HG02970 (cell line): Measurements from ENCODE around the gene MSH5.

ENCODE experiments used
- ATAC-seq: cut with Tn5 transposase; IDR thresholded peaks from one replicate; pipeline ENCODE4 v1.9.1; 2021; ENCODE audit warnings: mild to moderate bottlenecking, moderate library complexity, moderate number of reproducible peaks; ENCODE audit not compliant: unreplicated experiment, low FRiP score

Gene MSH5

GRCh38 chr6:31711233-31711632 is 28.6 kb upstream of the MSH5 start:
- no peak for ATAC-seq

- ATAC-seq, result no peak
Measured at GRCh38 chr6:31712296-31712695, 27.5 kb upstream of the MSH5 start.

GRCh38 chr6:31713465-31713864 is 26.3 kb upstream of the MSH5 start:
- no peak for ATAC-seq

DNA sequence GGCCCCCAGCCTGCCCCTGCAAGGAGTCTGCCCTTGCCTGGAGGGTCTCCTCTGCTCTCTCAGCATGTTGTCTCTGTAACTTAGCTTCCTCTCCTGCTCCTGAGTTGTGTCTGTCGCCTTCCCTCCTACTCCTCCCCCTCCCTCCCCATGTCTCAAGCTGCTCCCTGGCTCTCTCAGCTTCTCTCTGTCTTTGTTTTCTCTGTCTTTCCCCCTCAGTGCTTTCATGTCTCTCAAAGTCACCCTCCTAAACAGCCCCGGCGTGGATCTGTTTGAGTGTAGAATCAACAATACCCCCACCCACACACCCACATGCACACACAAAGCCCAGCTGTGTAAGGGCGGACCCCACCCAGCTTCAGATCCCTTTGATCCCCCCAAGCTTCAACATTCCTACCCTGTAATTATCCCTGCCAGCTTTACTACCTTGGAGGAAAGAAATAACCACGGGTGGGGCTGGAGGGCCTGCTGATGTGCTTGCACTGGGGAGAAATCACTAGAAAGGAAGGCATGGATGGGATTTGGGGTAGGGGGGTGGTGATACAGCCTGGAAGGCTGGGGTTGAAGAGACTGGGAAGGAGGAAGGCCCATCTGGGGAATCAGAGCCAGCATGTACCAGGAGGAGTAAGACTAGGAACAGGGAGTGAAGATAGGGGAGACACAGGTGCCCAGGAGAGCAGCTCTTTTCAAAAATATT is 25.7 kb upstream of the MSH5 start:
- ATAC-seq, result no peak

GRCh38 chr6:31715022-31715958 is 24.5 kb upstream of the MSH5 start, which contains the start of gene LY6G6D:
LY6G6D (plus strand) TSS chr6:31715348; CDS start chr6:31715356, 8 bp downstream.
- ATAC-seq, result no peak

DNA sequence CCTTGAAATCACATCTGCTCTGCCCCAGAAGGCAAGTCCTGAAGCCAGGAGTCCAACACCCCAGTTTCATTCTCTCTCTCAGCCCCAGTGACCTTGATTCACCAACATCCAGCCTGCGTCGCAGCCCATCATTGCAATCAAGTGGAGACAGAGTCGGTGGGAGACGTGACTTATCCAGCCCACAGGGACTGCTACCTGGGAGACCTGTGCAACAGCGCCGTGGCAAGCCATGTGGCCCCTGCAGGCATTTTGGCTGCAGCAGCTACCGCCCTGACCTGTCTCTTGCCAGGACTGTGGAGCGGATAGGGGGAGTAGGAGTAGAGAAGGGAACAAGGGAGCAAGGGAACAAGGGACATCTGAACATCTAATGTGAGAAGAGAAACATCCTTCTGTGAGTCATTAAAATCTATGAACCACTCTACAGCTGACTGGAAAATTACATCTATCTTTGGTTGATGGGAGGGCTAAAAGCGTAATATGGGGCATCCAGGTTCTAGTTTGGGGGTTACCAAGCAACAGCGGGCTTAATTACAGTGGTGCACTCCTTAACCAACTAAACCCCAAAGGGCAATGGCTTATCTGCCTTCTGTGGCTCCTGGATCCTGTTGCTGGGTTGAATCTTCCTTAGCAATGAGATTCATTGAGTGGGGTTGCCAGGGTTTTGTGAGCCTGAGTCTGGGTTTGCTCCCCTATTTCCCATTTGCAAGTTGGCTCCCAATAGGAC is 22.1 kb upstream of the MSH5 start:
- ATAC-seq, result no peak

- ATAC-seq, result no peak
Measured at GRCh38 chr6:31718265-31718664, 21.5 kb upstream of the MSH5 start.

DNA sequence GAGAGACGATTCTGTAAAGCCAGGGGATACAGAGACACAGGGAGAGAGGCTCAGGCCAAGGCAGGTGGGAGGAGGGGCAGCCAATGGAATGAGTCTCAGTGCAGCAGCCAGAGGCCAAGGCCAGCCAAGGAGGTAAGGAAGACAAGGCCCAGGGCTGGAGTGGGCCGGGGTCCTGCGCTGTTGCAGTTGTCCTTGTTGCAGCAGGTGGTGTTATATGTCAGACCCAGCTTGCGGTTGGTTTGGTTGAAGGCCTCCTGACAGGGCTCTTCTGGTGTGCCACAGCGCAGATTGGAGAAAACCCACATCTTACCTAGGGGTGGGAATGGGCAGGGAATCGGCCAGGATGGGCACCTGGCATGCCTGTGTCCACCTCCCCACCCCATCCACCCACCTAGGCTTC is 20.8 kb upstream of the MSH5 start:
- ATAC-seq, result no peak

DNA sequence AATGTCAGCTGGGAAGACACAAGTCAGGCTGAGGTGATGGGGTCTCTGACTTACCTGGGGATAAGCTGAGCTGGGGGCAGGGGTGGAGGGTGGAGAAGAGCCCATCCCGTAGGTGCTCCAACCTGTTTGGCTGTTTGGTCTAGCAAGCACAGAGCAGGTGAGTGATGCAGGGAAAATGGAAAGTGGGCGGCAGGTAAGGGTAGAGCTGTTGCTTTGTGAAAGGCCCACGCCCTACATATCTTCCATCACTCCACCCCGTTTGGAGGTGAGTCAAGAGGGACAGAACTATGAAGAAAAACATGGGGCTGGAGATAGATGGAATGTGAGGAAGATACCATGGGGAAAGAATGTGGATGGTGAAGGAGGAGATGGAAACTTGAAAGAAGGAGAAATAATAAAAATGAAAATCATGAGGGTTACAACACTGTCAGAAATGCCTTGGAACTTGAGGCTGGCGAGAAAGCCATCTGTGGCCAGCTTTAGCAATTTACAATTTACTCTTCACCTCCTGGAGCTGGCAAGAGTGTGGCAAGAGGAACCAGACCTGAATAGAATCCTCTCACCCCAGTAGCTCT is 19.5 kb upstream of the MSH5 start:
- ATAC-seq, result no peak

- no peak for ATAC-seq
Measured at GRCh38 chr6:31721351-31722020, 18.3 kb upstream of the MSH5 start, which contains the start of gene LY6G6C. LY6G6C (minus strand) TSS chr6:31721746; CDS start chr6:31721679, 67 bp downstream.

DNA sequence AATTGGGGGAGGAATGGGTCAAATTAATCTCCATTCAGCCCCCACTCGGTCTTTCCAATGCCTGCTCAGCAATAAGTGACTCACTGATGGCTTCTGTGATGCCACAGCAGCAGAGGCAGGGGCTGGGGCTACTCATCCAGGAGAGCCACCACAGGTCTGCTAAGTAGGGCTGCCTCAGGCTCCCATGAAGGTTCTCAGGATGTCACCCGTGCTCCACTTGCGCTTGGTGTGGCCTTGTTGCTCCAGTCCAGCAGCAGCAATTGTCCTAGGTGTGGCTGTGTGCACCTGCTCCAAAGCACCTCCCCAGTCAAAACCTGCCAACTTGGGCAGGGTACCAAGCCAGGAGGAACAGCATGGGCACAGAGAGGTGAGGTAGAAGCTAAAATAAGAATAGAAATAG is 17.6 kb upstream of the MSH5 start:
- no peak for ATAC-seq

DNA sequence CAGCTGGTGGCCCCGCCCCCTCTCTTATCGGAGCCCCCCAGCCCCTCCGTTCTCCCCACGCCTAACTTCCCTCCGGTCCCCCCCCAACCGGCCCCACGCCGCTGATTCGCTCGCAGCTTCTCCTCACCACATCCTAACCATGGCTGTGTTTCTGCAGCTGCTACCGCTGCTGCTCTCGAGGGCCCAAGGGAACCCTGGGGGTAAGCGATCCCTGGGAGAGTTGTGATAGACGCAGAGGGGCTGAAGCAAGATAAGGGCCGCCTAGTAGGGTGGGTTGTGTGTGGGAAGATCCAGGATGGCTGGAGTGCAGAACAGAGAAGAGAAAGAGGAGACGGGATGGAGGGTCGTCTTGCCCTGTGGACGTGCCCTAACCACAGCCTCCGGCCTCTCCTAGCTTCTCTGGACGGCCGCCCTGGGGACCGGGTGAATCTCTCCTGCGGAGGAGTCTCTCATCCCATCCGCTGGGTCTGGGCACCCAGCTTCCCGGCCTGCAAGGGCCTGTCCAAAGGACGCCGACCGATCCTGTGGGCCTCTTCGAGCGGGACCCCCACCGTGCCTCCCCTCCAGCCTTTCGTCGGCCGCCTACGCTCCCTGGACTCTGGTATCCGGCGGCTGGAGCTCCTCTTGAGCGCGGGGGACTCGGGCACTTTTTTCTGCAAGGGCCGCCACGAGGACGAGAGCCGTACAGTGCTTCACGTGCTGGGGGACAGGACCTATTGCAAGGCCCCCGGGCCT is 16.4 kb upstream of the MSH5 start, which contains the start of gene MPIG6B:
TSS of gene MPIG6B (plus strand) at position 129 of the 735 bp plus-strand sequence. CDS start at position 140, 11 bp downstream.
- no peak for ATAC-seq

DNA sequence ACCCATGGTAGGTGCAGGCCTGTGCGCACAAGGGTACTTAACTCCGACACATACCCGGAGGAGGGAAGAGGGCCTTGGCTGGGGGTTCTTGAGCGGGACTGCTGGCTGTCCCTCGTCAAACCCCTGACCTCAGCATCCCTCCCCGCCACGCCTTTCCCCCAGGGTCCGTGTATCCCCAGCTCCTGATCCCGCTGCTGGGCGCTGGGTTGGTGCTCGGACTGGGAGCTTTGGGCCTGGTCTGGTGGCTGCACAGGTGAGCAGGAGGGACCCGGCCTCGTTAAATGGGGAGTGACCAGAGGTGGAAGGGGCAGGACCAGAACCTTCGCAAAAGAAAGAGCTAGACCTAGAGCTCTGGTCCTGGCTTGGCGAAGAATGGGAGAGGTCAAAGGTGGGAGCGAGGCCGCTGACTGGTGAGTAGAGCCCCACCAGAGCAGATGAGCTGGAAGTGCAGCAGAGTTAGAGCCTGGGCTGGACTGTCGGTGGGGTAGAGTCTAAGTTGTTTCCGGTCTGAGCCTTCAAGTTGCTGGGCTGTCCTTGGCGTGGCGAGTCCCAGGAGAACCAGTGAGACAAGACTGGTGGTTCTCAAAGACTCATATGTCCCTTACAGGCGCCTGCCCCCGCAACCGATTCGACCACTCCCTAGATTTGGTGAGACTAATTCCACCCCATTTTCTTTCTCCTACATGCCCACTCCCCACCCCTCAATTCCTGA is 15.7 kb upstream of the MSH5 start:
- ATAC-seq, result no peak

DNA sequence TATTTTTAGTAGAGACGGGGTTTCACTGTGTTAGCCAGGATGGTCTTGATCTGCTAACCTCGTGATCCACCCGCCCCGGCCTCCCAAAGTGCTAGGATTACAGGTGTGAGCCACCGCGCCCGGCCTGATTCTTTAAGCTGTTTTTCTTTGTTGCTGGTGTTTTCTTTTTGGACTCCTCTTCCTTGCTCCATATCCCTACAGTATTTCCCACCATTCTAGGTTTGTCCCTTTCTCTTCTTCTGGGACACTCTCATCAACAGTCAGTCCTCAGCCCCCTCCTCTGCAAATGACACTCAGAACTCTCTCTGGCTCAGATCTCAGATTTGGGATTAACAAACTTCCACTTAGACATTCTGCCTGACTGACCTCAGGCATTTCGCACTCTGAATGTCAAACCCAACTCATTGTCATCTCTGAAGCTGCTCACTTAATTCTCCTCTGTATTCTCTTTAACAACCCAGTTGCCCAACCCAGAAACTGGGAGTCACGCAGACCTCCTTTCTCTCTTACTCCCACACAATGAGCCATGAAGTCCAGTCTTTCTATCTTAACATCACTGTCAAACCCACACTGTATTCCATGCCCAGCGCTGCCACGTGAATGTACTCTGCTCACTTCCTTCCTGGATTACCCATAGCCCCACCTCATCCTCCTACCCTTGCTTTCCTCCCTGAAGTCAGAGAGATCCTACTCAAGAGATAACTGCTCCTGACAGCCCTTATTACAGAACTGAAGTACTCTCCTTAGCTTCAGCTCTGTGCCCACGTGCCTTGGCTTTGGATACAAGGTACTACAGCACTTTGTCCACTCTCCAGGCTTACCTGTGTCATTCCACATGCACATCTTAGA is 14.1 kb upstream of the MSH5 start:
- no peak for ATAC-seq

DNA sequence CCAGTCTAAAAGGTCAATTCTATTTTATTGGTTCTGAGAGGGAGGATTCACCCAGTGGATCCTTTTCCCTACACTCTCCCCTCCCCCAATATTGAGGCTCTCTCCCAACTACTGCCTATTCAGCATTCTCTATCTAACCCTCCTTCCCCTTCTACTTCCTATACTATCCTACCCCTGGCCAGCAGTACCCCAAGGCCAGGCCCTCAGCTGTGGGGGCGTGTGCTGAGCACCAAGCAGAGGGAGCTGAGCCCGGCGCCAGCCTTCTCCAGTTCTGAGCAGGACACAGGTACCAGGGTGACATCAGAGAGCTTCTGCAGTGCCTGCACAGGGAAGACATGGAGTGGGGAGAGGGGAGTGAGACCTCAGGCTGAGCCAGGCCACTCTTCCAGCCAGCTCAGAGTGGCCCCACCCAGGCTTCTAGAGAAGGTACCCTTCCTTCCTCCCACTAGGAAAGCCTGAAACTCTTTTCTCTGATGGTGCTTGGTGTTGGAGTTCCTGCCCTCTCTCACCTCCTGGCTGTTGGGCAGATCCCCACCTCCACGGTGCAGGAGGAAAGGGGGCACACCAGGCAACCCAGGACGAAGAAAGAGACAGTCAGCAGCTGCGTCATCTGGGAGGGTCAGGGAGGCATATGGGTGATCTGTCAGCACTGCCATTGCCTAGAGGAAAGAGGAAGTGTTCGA is 12.6 kb upstream of the MSH5 start:
- ATAC-seq, result no peak

DNA sequence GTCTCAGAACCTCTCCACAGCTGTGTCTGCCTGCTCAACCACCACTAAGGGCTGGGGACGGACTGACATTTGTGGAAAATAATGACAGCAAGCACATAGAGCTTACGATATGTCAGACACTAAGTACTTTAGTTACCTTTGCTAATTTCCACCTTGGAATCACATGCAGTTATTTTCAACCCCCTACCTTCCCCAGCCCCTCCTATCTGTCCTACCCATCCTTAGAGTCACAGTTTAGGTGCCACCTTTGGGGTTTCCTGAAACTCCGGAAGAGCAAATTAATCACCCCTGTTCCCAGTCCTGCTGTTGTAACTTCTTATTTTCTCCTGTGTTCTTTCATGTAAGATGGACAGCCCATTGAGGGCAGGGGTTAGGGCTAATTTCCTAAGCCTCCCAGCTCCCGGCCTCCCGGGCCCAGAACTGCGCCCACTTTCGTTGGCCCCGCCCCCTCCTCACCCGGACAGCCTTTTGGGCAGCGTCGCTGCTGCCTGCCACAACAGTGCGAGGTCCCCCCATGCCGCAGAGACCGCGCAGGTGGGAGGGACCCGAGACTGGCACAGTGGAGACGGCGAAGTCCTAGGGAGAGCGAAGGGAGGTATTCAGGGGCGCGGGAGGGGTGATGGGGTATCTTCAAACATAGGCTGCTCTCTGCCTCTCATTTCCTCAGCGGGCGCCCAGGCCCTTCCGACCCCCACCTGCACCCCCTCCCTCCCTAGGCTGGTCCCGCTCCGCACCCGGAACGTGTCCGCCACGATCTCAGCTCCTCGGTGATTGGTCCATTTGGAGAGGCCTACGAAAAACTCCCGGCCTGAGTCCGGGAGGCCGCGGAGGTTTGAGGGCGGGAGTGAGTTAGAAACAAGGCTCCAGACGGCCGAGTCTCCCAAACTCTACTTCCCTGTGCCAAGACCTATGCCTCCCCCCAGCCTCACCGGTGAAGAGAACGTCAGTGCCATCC is 11.8 kb upstream of the MSH5 start:
- ATAC-seq, result no peak
